Stomach smooth muscle (tissue), 2 donors: ENCODE measurements around the gene BOLA2.
"Not testable (repeated sequence)": the region's sequence is repeated elsewhere in the genome, so short reads cannot be mapped to it uniquely, and the experiment has no call there.

Experiments
- H3K27ac ChIP-seq: one replicate; pipeline ENCODE4 v1.7.0; 2013; ENCODE audit warnings: mild to moderate bottlenecking, low read length, inconsistent platforms
- H3K27me3 ChIP-seq, 2 donors: one replicate each; pipeline ENCODE4 v1.7.0; 2013; ENCODE audit warnings: low read length in 2 of 2; ENCODE audit not compliant: insufficient read depth in 2 of 2, control insufficient read depth in 1 of 2
- H3K36me3 ChIP-seq, 2 donors: one replicate each; pipeline ENCODE4 v1.7.0; 2013; ENCODE audit warnings: low read length in 2 of 2; ENCODE audit not compliant: control insufficient read depth in 2 of 2, insufficient read depth in 2 of 2
- H3K4me1 ChIP-seq: one replicate; pipeline ENCODE4 v1.7.0; 2013; ENCODE audit warnings: low read length; ENCODE audit not compliant: control insufficient read depth, insufficient read depth
- H3K4me3 ChIP-seq, 2 donors: one replicate each; pipeline ENCODE4 v1.7.0; 2013; ENCODE audit warnings: low read length in 2 of 2
- H3K9ac ChIP-seq, 2 donors: one replicate each; pipeline ENCODE4 v1.7.0; 2013; ENCODE audit warnings: low read length in 2 of 2, mild to moderate bottlenecking in 1 of 2
- H3K9me3 ChIP-seq, 2 donors: one replicate each; pipeline ENCODE4 v1.7.0; 2013; ENCODE audit warnings: low read length in 2 of 2; ENCODE audit not compliant: control insufficient read depth in 2 of 2
- donor health status: healthy.
- donor health status: Pancreatic carcinoma.

Gene BOLA2

DNA sequence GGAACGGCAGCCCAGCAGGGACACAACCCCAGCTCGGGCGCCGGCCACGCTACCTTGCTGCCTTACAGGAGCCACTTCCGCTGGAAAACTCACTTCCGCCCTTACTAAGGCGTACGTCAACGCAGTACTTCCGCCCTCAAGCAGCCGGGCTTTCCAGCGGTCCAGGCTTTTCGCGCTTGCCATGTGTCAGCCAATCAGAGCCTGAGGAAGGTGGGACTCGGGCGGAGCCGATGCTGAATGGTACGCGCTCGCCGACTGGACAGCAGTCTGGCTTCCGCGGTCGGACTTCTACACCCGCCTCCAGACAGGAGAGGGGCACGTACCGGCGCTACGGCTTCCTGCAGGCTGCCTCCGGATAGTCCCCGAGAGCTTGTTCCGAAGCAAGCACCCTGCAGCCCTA, at the start of gene BOLA2, which contains the start of gene SLX1B:
Gene BOLA2 (minus strand): TSS at position 83 of the 400 bp plus-strand sequence. CDS start 98 bp downstream, outside the sequence.
Gene SLX1B (plus strand): TSS at position 265 of the 400 bp plus-strand sequence.
- not testable (repeated sequence) for H3K36me3 ChIP-seq, H3K27me3 ChIP-seq, H3K9ac ChIP-seq, H3K9me3 ChIP-seq, H3K4me1 ChIP-seq, H3K4me3 ChIP-seq, H3K27ac ChIP-seq

DNA sequence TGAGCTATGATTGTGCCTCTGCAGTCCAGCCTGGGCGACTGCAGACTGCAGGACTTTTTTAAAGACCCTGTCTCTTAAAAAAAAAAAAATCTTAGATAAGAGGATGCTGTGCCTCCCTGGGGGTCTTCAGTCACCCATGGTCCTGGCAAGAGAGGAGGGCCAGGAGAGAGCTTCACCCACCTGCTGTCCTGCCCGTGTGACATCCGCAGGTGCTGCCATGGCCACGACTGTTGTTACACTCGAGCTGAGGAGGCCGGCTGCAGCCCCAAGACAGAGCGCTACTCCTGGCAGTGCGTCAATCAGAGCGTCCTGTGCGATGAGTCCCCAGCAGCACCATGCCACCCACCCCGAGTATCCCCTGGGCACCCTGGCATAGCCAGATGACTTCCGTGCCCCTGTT, 28.1 kb upstream of the BOLA2 start:
- H3K27me3 ChIP-seq, H3K27ac ChIP-seq, H3K36me3 ChIP-seq, H3K9me3 ChIP-seq, H3K4me3 ChIP-seq, H3K4me1 ChIP-seq, H3K9ac ChIP-seq: not testable (repeated sequence)

DNA sequence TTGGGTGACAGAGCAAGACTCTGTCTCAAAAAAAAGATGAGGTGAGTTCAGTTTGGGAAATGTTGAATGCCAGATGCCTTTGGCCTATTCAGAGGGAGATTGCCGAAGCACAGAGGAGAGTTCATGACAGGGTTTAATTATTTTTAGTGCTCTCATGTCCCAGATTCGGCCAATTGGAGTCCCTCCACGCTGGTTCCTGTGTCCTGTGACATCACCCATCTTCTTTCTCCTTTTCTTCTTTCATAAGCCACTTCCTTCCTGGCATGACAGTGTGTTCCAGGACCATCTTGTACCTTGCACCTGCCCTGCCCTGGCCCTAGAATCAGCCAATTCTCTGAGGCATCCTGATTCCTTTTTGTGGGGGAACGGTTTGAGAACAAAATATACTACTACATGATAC, 17.9 kb upstream of the BOLA2 start:
- not testable (repeated sequence) for H3K36me3 ChIP-seq, H3K27ac ChIP-seq, H3K4me3 ChIP-seq, H3K4me1 ChIP-seq, H3K27me3 ChIP-seq, H3K9ac ChIP-seq, H3K9me3 ChIP-seq

DNA sequence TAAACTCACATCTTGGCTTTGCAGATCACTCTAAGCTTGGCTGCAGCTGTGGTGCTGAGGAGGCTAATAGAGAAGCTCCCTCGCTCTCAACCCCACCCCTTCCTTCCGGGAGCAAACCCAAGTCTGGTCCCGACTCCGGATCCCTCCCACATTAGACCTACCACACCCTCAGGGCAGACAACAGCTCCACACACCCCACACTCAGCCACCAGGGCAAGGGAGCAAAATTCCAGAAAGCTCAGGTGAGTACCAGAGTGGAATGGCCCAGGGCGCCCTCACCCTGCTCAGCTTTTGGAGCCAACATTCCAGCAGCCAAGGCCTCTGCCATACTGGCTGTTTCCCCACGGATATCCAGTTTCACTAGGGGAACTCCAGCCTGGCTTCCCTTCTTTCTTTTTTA, 15.5 kb upstream of the BOLA2 start:
- H3K4me3 ChIP-seq = peak overlapping the region in 1 of 2 donors; percentile 44
- H3K9me3 ChIP-seq, H3K36me3 ChIP-seq, H3K4me1 ChIP-seq, H3K27ac ChIP-seq, H3K9ac ChIP-seq, H3K27me3 ChIP-seq: not testable (repeated sequence)

DNA sequence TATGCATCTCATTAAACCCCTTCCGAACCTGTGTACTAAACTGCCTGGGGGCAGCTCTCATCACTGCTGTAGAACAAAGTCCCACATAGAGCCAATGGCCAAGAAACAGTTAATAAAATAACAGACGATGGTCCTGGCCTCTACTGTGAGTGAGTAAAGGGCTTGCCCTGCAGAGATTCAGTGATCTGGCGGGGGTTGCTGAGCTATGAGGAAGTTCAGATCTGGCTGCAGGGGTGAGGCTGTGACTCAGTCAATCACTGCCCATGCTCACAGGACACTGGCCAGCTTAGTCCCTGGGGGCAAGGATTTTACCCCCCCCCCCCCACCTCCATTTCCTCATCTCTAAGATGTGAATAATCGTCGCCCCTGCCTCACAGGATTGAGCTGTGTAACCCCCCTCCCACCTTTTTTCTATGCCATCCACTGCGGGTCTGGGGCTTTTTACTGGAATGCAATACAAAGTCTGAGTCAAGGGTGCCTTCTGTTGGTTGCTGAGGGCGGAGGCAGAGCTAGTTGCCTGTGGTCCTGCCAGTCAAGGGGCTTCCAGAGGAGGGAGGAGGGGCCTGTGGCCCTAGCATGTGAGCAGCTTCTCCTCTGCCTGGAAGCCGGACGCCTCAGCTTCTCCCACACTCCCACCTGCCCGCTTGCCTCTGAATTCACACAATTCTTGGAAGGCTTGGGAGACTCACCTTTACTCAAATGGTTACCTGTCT, 13.7 kb upstream of the BOLA2 start:
- H3K9ac ChIP-seq, H3K36me3 ChIP-seq, H3K27me3 ChIP-seq, H3K4me3 ChIP-seq, H3K9me3 ChIP-seq, H3K27ac ChIP-seq, H3K4me1 ChIP-seq: not testable (repeated sequence)

DNA sequence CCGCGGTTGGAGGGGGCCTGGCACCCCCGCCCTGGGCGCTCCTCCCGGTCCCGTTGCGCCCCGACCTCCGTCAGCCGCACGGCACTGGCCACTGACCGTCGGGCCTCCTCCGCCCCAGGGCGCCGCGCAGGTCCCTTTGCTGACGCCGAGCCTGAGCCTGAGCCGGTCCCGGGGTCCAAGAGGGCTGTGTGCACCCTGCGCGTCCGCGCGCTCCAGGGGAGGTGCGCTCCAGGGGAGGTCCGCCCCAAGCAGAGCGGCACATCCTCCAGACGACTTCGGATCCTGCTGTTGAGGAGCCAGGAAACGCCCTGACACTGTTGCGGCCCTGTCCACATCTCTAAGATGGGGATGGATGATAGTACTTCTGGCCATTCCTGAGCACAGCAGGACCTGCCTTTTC, 12.8 kb upstream of the BOLA2 start:
- H3K4me1 ChIP-seq, H3K4me3 ChIP-seq, H3K36me3 ChIP-seq, H3K27ac ChIP-seq, H3K9ac ChIP-seq, H3K9me3 ChIP-seq, H3K27me3 ChIP-seq: not testable (repeated sequence)

DNA sequence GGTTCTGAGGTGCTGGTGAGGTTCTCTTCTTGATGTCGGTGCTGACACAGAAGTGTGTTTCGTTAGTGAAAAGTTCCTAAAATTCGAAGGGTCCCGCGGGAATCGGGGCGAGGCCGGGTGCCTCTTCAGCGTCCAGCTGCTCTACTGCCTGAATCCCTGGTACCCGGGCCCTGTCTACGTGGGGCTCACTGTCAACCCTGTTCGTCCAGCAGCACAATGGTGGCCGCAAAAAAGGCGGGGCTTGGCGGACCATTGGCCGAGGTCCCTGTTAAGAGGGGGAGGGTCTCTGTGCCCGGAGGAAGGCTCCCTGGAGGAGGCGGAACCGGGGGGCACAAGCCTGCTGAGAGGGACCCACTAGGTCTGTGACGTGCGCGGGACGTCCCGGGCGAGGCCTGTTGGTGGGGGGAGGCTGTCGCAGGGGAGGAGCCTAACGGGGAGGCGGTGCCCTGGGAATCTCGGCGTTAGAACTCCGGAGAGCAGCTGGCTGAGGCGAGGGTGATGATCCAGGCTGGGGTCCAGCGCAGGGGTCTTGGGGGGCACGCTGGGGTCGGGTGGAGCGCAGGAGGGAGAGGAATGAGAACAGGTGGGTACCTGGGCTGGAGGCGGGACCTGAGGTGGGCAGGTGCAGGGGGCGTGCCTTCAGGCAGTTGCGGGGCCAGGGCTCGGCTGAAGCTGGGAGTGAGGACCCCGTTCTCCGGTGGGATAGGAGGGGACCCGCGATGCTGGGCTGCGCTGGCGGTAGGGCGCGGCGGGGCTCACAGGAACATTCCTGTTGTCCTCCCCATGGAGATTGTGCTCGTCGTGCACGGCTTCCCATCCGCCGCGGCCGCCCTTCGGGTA, 12.1 kb upstream of the BOLA2 start:
- not testable (repeated sequence) for H3K4me1 ChIP-seq, H3K27ac ChIP-seq, H3K36me3 ChIP-seq, H3K27me3 ChIP-seq, H3K9ac ChIP-seq, H3K4me3 ChIP-seq, H3K9me3 ChIP-seq

DNA sequence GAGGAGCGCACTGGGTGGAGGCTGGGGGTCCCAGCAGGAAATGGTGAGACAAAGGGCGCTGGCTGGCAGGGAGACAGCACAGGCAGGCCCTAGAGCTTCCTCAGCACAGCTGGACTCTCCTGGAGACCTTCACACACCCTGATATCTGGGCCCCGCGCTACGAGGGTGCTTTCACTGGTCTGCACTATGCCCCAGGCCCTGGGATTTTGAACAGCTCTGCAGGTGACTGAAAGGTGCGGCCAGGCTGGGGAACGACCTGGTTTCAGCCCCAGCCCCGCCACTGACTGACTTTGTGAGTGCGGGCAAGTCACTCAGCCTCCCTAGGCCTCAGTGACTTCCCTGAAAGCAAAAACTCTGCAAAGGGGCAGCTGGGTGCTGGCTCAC, 6.5 kb upstream of the BOLA2 start:
- H3K4me3 ChIP-seq, H3K27me3 ChIP-seq, H3K9me3 ChIP-seq, H3K9ac ChIP-seq, H3K36me3 ChIP-seq, H3K27ac ChIP-seq, H3K4me1 ChIP-seq: not testable (repeated sequence)

DNA sequence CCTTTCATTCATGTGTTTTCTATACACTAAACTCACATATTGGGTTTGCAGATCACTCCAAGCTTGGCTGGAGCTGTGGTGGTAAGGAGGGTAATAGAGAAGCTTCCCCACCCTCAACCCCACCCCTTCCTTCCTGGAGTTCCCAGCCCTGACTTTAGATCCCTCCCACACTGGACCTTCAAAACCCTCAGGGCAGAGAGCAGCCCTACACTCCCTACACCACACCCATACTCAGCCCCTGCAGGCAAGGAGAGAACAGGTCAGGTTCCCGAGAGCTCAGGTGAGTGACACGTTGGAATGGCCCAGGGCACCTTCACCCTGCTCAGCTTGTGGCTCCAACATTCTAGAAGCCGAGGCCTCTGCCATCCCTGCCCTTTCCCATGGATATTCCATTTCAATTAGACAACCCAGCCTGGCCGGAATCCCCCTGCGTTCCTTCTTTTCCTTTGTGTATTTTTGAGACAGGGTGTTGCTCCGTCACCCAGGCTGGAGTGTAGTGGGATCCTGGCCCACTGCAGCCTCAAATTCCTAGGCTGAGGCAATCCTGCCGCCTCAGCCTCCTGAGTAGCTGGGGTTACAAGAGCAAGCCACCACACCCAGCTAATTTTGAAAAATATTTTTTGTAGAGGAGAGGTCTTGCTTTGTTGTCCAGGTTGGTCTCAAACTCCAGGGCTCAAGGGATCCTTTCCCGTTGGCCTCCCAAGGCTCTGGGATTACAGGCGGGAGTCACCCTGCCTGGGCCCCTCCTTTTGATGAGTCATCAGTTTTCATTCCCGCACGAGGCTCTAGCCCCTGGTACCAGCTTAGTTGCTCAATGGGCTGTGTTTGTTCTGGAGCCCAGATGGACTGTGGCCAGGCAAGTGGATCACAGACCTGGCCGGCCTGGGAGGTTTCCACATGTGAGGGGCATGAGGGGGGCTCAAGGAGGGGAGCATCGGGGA, 5.8 kb upstream of the BOLA2 start, which contains the start of gene SULT1A4:
Gene SULT1A4 (plus strand): TSS at position 208 of the 941 bp plus-strand sequence. CDS start 1,473 bp downstream, outside the sequence.
- not testable (repeated sequence) for H3K27me3 ChIP-seq, H3K27ac ChIP-seq, H3K4me3 ChIP-seq, H3K9me3 ChIP-seq, H3K9ac ChIP-seq, H3K4me1 ChIP-seq, H3K36me3 ChIP-seq

DNA sequence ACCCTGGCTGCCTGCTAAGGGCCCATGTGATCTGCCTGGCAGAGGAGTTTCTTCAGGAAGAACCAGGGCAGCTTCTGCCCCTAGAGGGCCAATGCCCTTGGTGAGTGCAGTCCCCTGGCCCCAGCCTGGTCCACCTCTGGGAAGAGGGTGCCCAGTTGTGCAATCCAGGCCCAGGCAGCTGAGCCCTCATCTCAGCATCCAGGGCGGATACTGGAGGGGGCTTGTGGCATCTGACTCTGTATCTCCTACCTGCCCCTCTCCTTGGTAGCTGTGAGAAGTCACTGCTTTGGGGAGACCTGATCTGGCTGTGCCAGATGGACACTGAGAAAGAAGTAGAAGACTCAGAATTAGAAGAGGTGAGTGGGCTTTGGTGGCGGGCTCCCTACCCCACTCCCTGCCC, 3.5 kb upstream of the BOLA2 start:
- H3K9ac ChIP-seq, H3K36me3 ChIP-seq, H3K9me3 ChIP-seq, H3K4me1 ChIP-seq, H3K27me3 ChIP-seq, H3K4me3 ChIP-seq, H3K27ac ChIP-seq: not testable (repeated sequence)
